Measurements from ENCODE around the gene ZDBF2.

GRCh38 chr2:206275312-206276055, 1.0 kb downstream of the ZDBF2 start:
- TF ChIP-seq EZH2 (IDR thresholded peaks at IDR 0.05; ENCODE audit: low read length) (no peak), CTCF (optimal IDR thresholded peaks at IDR 0.05 in 1 of 3, IDR thresholded peaks at IDR 0.05 in 1 of 3, conservative IDR thresholded peaks at IDR 0.05 in 1 of 3; ENCODE audit: extremely low read depth in 1 of 3, insufficient read depth in 2 of 3, low read length in 3 of 3) (no peak)

All from keratinocyte (primary cell).